GM12878 (cell line): ENCODE measurements around the gene PDE6C. TPM values are rescaled to one million over a fixed set of nuclear protein-coding genes. Genes with fewer than 3 reads are reported as not detected.

Source experiments
- ATAC-seq: fragments of 200-7000 bp; cut with Tn5 transposase; 3 replicates; pipeline ENCODE4 v1.9.1; 2020; ENCODE audit warnings: mild to moderate bottlenecking, moderate library complexity
- BruUV-seq: library from RNA; stranded (reverse); fragments of 400-500 nt; replicated peaks from 2 replicates; lab custom pipeline; 2021; lab: Mats Ljungman, UMichigan
- CTCF ChIA-PET: fragments of 300-600 bp; sonication (Branson Sonifier 250); formaldehyde crosslinking; extraction: SDS; loops from one replicate; lab custom pipeline; 2021; ENCODE audit warnings: inconsistent platforms; lab: Yijun Ruan, JAX
- POLR2A ChIA-PET: fragments of 350-600 bp; formaldehyde crosslinking; extraction: SDS; loops from one replicate; lab custom pipeline; 2021; ENCODE audit warnings: inconsistent platforms; lab: Charles Lee
- RAD21 ChIA-PET: fragments of 300-600 bp; sonication (Branson Sonifier 250); formaldehyde crosslinking; loops from one replicate; lab custom pipeline; 2023; ENCODE audit warnings: antibody characterized with exemption; ENCODE audit not compliant: unreplicated experiment; lab: Charles Lee
- SMC1A ChIA-PET: fragments of 300-600 bp; sonication (Branson Sonifier 250); formaldehyde crosslinking; loops from one replicate; lab custom pipeline; 2023; ENCODE audit not compliant: unreplicated experiment, uncharacterized antibody; lab: Charles Lee
- DNase-seq: peaks from one replicate; pipeline ENCODE4 v3.0.0-alpha.2; 2011; ENCODE audit warnings: low read depth, low spot score
- FAIRE-seq: peaks from 3 replicates; lab custom pipeline; 2011; peaks lifted over from hg19 to GRCh38; lab: Jason Lieb, UNC
- H2AFZ ChIP-seq: 2 replicates; pipeline ENCODE4 v1.6.0; 2011; ENCODE audit warnings: low read depth, low read length, control low read depth; ENCODE audit not compliant: control insufficient read depth
- H3K27ac ChIP-seq: 2 replicates; pipeline ENCODE4 v1.5.1; 2011; ENCODE audit warnings: control low read depth; ENCODE audit not compliant: control insufficient read depth, insufficient read depth
- H3K27me3 ChIP-seq, 2 experiments: replicated peaks in 1 of 2; 2 replicates each; pipeline versions ENCODE4 v1.6.0 to v1.6.1; 2011; ENCODE audit warnings: low read length in 1 of 2; ENCODE audit not compliant: control insufficient read depth in 2 of 2, insufficient read depth in 2 of 2
- H3K36me3 ChIP-seq, 2 experiments: 2 replicates each; pipeline ENCODE4 v1.5.1; 2011; ENCODE audit warnings: low read length in 1 of 2; ENCODE audit not compliant: control insufficient read depth in 2 of 2, insufficient read depth in 2 of 2
- H3K4me1 ChIP-seq: 2 replicates; pipeline ENCODE4 v1.6.1; 2011; ENCODE audit warnings: mild to moderate bottlenecking, low read length, moderate library complexity, mixed read lengths; ENCODE audit not compliant: control insufficient read depth, insufficient read depth
- H3K4me2 ChIP-seq: 2 replicates; pipeline ENCODE4 v1.6.0; 2011; ENCODE audit warnings: control low read depth; ENCODE audit not compliant: control insufficient read depth, insufficient read depth
- H3K4me3 ChIP-seq: fragments of 200-600 bp; sonication (generic); 2 replicates; pipeline ENCODE4 v1.5.1; 2016
- H3K79me2 ChIP-seq: 2 replicates; pipeline ENCODE4 v1.6.0; 2011; ENCODE audit warnings: low read length; ENCODE audit not compliant: control insufficient read depth, insufficient read depth
- H3K9ac ChIP-seq: 2 replicates; pipeline ENCODE4 v1.8.0; 2011; ENCODE audit warnings: low read length, control low read depth, mixed read lengths; ENCODE audit not compliant: control insufficient read depth, insufficient read depth
- H3K9me3 ChIP-seq: replicated peaks from 3 replicates; pipeline ENCODE4 v1.5.1; 2011; ENCODE audit warnings: mild to moderate bottlenecking, low read length; ENCODE audit not compliant: control insufficient read depth, insufficient read depth
- H4K20me1 ChIP-seq: 2 replicates; pipeline ENCODE4 v1.6.0; 2011; ENCODE audit not compliant: control insufficient read depth, insufficient read depth
- BHLHE40 ChIP-seq, 2 experiments: fragments of 450-650 bp in 1 of 2; IDR thresholded peaks; 2 replicates each; pipeline ENCODE4 v1.6.1; 2011 to 2017; ENCODE audit warnings: low read depth in 2 of 2, borderline replicate concordance in 1 of 2, improper control_type of control experiment in 1 of 2, low read length in 1 of 2, mild to moderate bottlenecking in 1 of 2
- BMI1 ChIP-seq: fragments of 450-650 bp; IDR thresholded peaks from 2 replicates; pipeline ENCODE4 v1.6.1; 2016; ENCODE audit warnings: mild to moderate bottlenecking, moderate library complexity, borderline replicate concordance
- CHD1 ChIP-seq: IDR thresholded peaks from 2 replicates; pipeline ENCODE4 v1.6.1; 2012; ENCODE audit warnings: low read depth, low read length, improper control_type of control experiment
- ELK1 ChIP-seq: IDR thresholded peaks from 2 replicates; pipeline ENCODE4 v1.6.1; 2012; ENCODE audit warnings: low read depth, low read length, improper control_type of control experiment
- ESRRA ChIP-seq: IDR thresholded peaks from 2 replicates; pipeline ENCODE4 v1.6.1; 2012; ENCODE audit warnings: mild to moderate bottlenecking, low read length, improper control_type of control experiment
- MAX ChIP-seq: IDR thresholded peaks from 2 replicates; pipeline ENCODE4 v1.6.1; 2012; ENCODE audit warnings: low read depth, low read length, improper control_type of control experiment
- NFYB ChIP-seq: IDR thresholded peaks from 2 replicates; pipeline ENCODE4 v1.6.1; 2011; ENCODE audit warnings: low read depth, mild to moderate bottlenecking, low read length, improper control_type of control experiment, moderate library complexity; ENCODE audit not compliant: insufficient read depth
- TAF1 ChIP-seq: IDR thresholded peaks from 2 replicates; pipeline ENCODE4 v1.6.1; 2011; ENCODE audit warnings: mild to moderate bottlenecking, low read depth, low read length, borderline replicate concordance
- WRNIP1 ChIP-seq: IDR thresholded peaks from 2 replicates; pipeline ENCODE4 v1.6.1; 2011; ENCODE audit warnings: low read depth, low read length, improper control_type of control experiment, borderline replicate concordance
- WGBS: methylation state at CpG from one replicate; pipeline ENCODE4 v1.1.6; 2016; ENCODE audit warnings: low lambda C conversion rate; ENCODE audit not compliant: insufficient replicate concordance, insufficient coverage; ENCODE audit errors: missing lambda C conversion rate; 5-methylcytosine and 5-hydroxymethylcytosine counted together
- in situ Hi-C: fragments of 300-500 bp; cut with MboI; formaldehyde crosslinking; loops from 9 replicates; pipeline ENCODE4 v1.14.3; 2018; ENCODE audit warnings: mixed read lengths
- intact Hi-C: fragments of 100-400 bp; cut with micrococcal nuclease; formaldehyde crosslinking; loops from one replicate; pipeline ENCODE4 v1.14.2; 2022; ENCODE audit not compliant: unreplicated experiment
- polyA plus RNA-seq, 11 experiments: library from polyadenylated mRNA; depleted of rRNA in 4 of 11; unstranded in 6 of 11; stranded (reverse) in 5 of 11; fragments of >200 nt; fragmentation: Nextera tagmentation in 4 of 11; fragmentation: Illumina TruSeq in 1 of 11; extraction: Ambion mirVana in 4 of 11; extraction: Trizol in 1 of 11; gene quantifications; 1 replicate in 1 of 11; 2 replicates in 10 of 11; pipeline versions ENCODE4 v1.2.1 to v1.2.3, GENCODE V29; 2011 to 2016; ENCODE audit warnings: inconsistent platforms in 2 of 11, missing spikeins in 2 of 11, low read depth in 1 of 11
- total RNA-seq, 4 experiments: library from RNA; depleted of rRNA in 3 of 4; stranded (reverse); fragments of >200 nt in 3 of 4; fragmentation: Illumina TruSeq in 1 of 4; extraction: Trizol in 1 of 4; gene quantifications; 2 replicates each; pipeline versions ENCODE4 v1.2.1 to v1.2.3, GENCODE V29; 2013 to 2021

The PDE6C gene
- total and polyA plus RNA-seq, 10 of the 15 experiments (the other 5 are each of a cell fraction or from before 2014, with no cell fraction given), result not detected

GRCh38 chr10:93573924-93574323, 38.4 kb upstream of the PDE6C start:
- H3K9ac ChIP-seq, result no peak overlapping the region
- H3K27me3 ChIP-seq, result peaks cover 0 to 3% of the 10 kb centered on the region in 2 experiments; a peak in 2 of 4 replicates
- no peak overlapping the region for H2AFZ ChIP-seq
- POLR2A ChIA-PET, result no interaction called here
- H3K4me3 ChIP-seq, result no peak overlapping the region
- no peak for FAIRE-seq
- no peak for DNase-seq
- H3K27ac ChIP-seq, result no peak overlapping the region
- SMC1A ChIA-PET, result no interaction called here
- no peaks in the 10 kb centered on the region for H3K9me3 ChIP-seq
- ATAC-seq, result no peak
- in situ Hi-C loops, result no loop called here
- TF ChIP-seq BMI1 (no peak), CHD1 (no peak), BHLHE40 (IDR thresholded peaks at IDR 0.05; ENCODE audit: borderline replicate concordance in 1 of 2, low read depth in 2 of 2, low read length in 1 of 2) (0 out of 4 replicates have a peak, but pooled peaks of 1 of the 2 experiments have one; percentile 11), TAF1 (no peak), ELK1 (no peak)
- 62% methylated on average over 3 of the region's 3 CpGs for WGBS
- H3K79me2 ChIP-seq, result no peaks in the 10 kb centered on the region
- no peaks in the 10 kb centered on the region for H4K20me1 ChIP-seq
- H3K36me3 ChIP-seq, result no peaks in the 10 kb centered on the region
- no TSS peak for BruUV-seq
- CTCF ChIA-PET, result no interaction called here
- RAD21 ChIA-PET, result no interaction called here
- H3K4me2 ChIP-seq, result no peak overlapping the region
- no peaks in the 10 kb centered on the region for H3K4me1 ChIP-seq
- intact Hi-C loops, result no loop called here

GRCh38 chr10:93576888-93577287, 35.4 kb upstream of the PDE6C start:
- ChIA-PET RAD21 (no interaction called here), POLR2A (no interaction called here), CTCF (interaction anchor here (2.1 kb wide), 1 partner anchor 22 kb away, joined by 7 read pairs; no protein-coding TSS in a partner anchor), SMC1A (no interaction called here)
- H3K4me2 ChIP-seq, result no peak overlapping the region
- H2AFZ ChIP-seq, result no peak overlapping the region
- no peak for DNase-seq
- no peaks in the 10 kb centered on the region for H4K20me1 ChIP-seq
- H3K4me3 ChIP-seq, result no peak overlapping the region
- H3K4me1 ChIP-seq, result no peaks in the 10 kb centered on the region
- intact Hi-C loops (no loop called here), in situ Hi-C loops (no loop called here)
- WGBS, result 13% methylated on average over 3 of the region's 3 CpGs
- no peak overlapping the region for H3K9ac ChIP-seq
- no peak overlapping the region for H3K27ac ChIP-seq
- TF ChIP-seq NFYB, result no peak
- TF ChIP-seq ESRRA, result no peak
- TF ChIP-seq WRNIP1, result no peak
- TF ChIP-seq MAX, result no peak
- TF ChIP-seq, all 136 proteins: peak for 0
- no peaks in the 10 kb centered on the region for H3K27me3 ChIP-seq
- ATAC-seq (no peak), FAIRE-seq (no peak)
- no TSS peak for BruUV-seq
- H3K79me2 ChIP-seq, result no peaks in the 10 kb centered on the region
- H3K9me3 ChIP-seq, result no peaks in the 10 kb centered on the region; the same call in 2 of the 3 replicates
- H3K36me3 ChIP-seq, result no peaks in the 10 kb centered on the region
